ENCODE data around the gene CRYGD. TPM values are rescaled to one million over a fixed set of nuclear protein-coding genes. Genes with fewer than 3 reads are reported as not detected.

Gene CRYGD
- polyA plus RNA-seq, 2 of the 4 experiments (the other 2 are of a cell fraction), result not detected

DNA sequence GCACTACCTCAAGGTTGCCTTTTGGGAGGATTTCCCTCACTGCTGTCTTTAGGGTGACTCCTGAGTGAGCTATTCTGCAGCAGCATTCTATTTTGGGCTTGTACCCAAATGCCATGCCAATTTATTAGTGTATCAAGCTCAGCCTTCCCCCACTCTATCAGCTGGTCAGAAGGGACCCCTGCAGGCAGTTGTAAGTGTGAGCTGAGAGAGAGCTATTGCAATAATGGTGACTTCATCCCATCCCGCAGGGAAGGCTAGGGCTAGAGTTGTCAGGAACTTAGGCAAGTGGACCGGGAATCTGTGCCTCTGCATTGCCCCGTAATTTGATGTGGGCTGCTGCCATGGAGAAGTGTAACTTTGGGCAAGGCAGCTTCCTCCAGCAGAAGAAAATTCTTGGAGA, 23.4 kb upstream of the CRYGD start:
- POLR2A ChIA-PET, result no interaction called here
- no peak for FAIRE-seq
- no peak for ATAC-seq

DNA sequence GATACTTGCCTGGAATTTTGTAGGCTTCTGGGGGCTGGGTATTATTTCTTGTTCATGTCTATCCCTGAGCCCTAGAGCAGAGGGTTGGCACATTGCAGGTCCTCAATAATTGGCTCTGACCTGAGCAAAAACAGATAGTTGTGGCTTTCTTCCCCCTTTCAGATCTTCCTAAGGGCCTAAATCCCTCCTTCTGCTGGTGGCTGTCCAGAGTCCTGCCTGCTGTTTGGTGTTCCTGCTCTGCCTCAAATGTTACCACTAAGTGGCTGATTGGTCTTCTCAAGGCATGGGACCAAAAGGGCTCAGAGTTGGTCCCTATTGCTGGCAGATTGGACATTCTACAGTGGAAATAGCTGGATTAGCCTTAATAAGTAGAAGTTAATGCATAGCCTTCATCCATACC, 22.7 kb upstream of the CRYGD start:
- no peaks in the 10 kb centered on the region for H3K4me1 ChIP-seq
- H3K9me3 ChIP-seq, result 0 out of 3 replicates have a peak, but pooled peaks cover 5% of the 10 kb centered on the region
- no peak overlapping the region for H3K4me3 ChIP-seq
- no peak overlapping the region for H3K4me2 ChIP-seq
- FAIRE-seq (no peak), DNase-seq (ENCODE audit: low read depth in 1 of 2, low spot score in 1 of 2) (no peak), ATAC-seq (no peak)
- POLR2A ChIA-PET, result no interaction called here
- no peak for TF ChIP-seq NFE2L2 (conservative IDR thresholded peaks at IDR 0.05; ENCODE audit: low read length)
- TF ChIP-seq SREBF2 (IDR thresholded peaks at IDR 0.05), result no peak
- no peak for TF ChIP-seq TFCP2L1 (CRISPR knock-in tag; IDR thresholded peaks at IDR 0.05)
- no peak for TF ChIP-seq KDM5A (IDR thresholded peaks at IDR 0.05)
- TF ChIP-seq ZNF302 (CRISPR knock-in tag; IDR thresholded peaks at IDR 0.05), result no peak
- TF ChIP-seq ZSCAN20 (CRISPR knock-in tag; IDR thresholded peaks at IDR 0.05), result no peak
- no peak for TF ChIP-seq EHMT2 (IDR thresholded peaks at IDR 0.05; ENCODE audit: low read depth)
- no peak for TF ChIP-seq HOXA7 (CRISPR knock-in tag; IDR thresholded peaks at IDR 0.05)
- no peak for TF ChIP-seq CBX8 (IDR thresholded peaks at IDR 0.05)
- no peak for TF ChIP-seq MYC (IDR thresholded peaks at IDR 0.05; ENCODE audit: borderline replicate concordance, low read length)
- TF ChIP-seq RARB (CRISPR knock-in tag; IDR thresholded peaks at IDR 0.05), result no peak
- TF ChIP-seq NR3C1 (IDR thresholded peaks at IDR 0.05), result no peak
- no peak for TF ChIP-seq HOXB13 (CRISPR knock-in tag; IDR thresholded peaks at IDR 0.05; ENCODE audit: low read depth)
- TF ChIP-seq POLR2AphosphoS2 (conservative IDR thresholded peaks at IDR 0.05; ENCODE audit: low read length), result no peak
- TF ChIP-seq, protein P1, sequence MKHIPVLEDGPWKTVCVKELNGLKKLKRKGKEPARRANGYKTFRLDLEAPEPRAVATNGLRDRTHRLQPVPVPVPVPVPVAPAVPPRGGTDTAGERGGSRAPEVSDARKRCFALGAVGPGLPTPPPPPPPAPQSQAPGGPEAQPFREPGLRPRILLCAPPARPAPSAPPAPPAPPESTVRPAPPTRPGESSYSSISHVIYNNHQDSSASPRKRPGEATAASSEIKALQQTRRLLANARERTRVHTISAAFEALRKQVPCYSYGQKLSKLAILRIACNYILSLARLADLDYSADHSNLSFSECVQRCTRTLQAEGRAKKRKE (CRISPR knock-in tag; IDR thresholded peaks at IDR 0.05; ENCODE audit: low read depth), result no peak
- TF ChIP-seq RFX5 (IDR thresholded peaks at IDR 0.05), result no peak
- no peak for TF ChIP-seq ZFP36 (IDR thresholded peaks at IDR 0.05; ENCODE audit: borderline replicate concordance, partially characterized antibody)
- no peak for TF ChIP-seq HOXB5 (CRISPR knock-in tag; IDR thresholded peaks at IDR 0.05)
- CTCF ChIA-PET, result no interaction called here
- H3K27ac ChIP-seq, result no peak overlapping the region

More for the DNA sequence above, 23.4 kb upstream of the CRYGD start:
- CTCF ChIA-PET, result interaction anchor here (1.0 kb wide), 1 partner anchor 28 kb away, joined by 4 read pairs; no protein-coding TSS in a partner anchor
- Histone ChIP-seq H3K4me3 (no peak overlapping the region), H3K4me1 (no peaks in the 10 kb centered on the region), H3K9me3 (0 out of 3 replicates have a peak, but pooled peaks cover 5% of the 10 kb centered on the region), H3K4me2 (no peak overlapping the region), H3K27ac (no peak overlapping the region)
- TF ChIP-seq TFCP2L1 (CRISPR knock-in tag; IDR thresholded peaks at IDR 0.05), result no peak
- no peak for TF ChIP-seq TP53 (CRISPR knock-in tag; IDR thresholded peaks at IDR 0.05)
- no peak for TF ChIP-seq FOSL2 (IDR thresholded peaks at IDR 0.05)
- TF ChIP-seq FOSL2 (CRISPR knock-in tag; IDR thresholded peaks at IDR 0.05), result no peak
- no peak for TF ChIP-seq MAFK (IDR thresholded peaks at IDR 0.05; ENCODE audit: partially characterized antibody)
- TF ChIP-seq NPAS2 (CRISPR knock-in tag; IDR thresholded peaks at IDR 0.05; ENCODE audit: borderline replicate concordance), result no peak
- no peak for TF ChIP-seq RARB (CRISPR knock-in tag; IDR thresholded peaks at IDR 0.05)
- no peak for TF ChIP-seq CBX2 (IDR thresholded peaks at IDR 0.05; ENCODE audit: borderline replicate concordance, low read depth)
- no peak for TF ChIP-seq POLR2AphosphoS2 (conservative IDR thresholded peaks at IDR 0.05; ENCODE audit: low read length)
- TF ChIP-seq NR3C1 (IDR thresholded peaks at IDR 0.05), result no peak
- TF ChIP-seq ESRRA (IDR thresholded peaks at IDR 0.05; ENCODE audit: borderline replicate concordance, low read length), result no peak
- TF ChIP-seq, protein P1 (CRISPR knock-in tag; IDR thresholded peaks at IDR 0.05; ENCODE audit: low read depth), result no peak
- TF ChIP-seq, protein P2, sequence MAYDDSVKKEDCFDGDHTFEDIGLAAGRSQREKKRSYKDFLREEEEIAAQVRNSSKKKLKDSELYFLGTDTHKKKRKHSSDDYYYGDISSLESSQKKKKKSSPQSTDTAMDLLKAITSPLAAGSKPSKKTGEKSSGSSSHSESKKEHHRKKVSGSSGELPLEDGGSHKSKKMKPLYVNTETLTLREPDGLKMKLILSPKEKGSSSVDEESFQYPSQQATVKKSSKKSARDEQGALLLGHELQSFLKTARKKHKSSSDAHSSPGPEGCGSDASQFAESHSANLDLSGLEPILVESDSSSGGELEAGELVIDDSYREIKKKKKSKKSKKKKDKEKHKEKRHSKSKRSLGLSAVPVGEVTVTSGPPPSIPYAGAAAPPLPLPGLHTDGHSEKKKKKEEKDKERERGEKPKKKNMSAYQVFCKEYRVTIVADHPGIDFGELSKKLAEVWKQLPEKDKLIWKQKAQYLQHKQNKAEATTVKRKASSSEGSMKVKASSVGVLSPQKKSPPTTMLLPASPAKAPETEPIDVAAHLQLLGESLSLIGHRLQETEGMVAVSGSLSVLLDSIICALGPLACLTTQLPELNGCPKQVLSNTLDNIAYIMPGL (CRISPR knock-in tag; IDR thresholded peaks at IDR 0.05; ENCODE audit: borderline replicate concordance), result no peak
- WGBS (ENCODE audit: missing lambda C conversion rate), result 56% methylated on average over 3 of the region's 3 CpGs
- DNase-seq (ENCODE audit: low read depth in 1 of 2, low spot score in 1 of 2), result no peak

Measured in A549 (cell line).